GM21717 (cell line): Measurements from ENCODE around the gene MIGA1.
"Not testable (repeated sequence)": the region's sequence is repeated elsewhere in the genome, so short reads cannot be mapped to it uniquely, and the experiment has no call there.

Experiments used
- ATAC-seq: cut with Tn5 transposase; IDR thresholded peaks from one replicate; pipeline ENCODE4 v1.9.1; 2021; ENCODE audit warnings: mild to moderate bottlenecking, moderate library complexity; ENCODE audit not compliant: unreplicated experiment

The MIGA1 gene

DNA sequence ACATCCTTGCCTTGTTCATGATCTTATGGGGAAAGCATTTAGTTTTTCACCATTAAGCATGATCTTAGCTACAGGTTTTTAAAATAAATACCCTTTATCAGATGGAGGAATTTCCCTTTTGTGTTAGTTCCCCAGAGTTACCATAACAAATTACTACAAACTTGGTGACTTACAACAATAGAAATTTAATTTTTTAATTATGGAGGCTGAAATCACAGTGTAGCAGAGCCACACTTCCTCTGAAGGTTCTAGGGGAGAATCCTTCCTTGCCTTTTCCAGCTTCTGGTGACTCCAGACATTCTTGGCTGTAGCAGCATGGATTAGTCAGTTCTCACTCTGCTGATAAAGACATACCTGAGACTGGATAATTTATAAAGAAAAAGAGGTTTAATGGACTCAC, 18.5 kb downstream of the MIGA1 start:
- ATAC-seq: no peak

DNA sequence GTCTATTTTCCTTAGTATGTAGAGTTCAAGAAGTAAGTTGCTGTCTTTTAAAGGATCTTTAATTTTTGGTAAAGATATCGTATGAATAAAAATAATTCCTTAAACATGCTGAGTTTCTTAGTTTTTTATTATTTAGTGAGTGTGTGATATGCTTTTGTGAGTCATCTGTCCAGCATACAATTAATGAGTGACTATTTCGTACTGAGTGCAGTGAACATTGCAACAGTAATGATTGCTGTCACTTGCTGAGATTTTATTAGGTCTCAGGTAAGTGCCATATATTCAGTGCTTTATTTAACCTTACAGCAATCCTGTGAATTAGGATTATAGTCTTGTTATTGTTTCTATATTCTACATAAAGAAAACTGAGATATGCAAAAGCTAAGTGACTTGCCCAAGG, 22.6 kb downstream of the MIGA1 start:
- ATAC-seq: no peak

DNA sequence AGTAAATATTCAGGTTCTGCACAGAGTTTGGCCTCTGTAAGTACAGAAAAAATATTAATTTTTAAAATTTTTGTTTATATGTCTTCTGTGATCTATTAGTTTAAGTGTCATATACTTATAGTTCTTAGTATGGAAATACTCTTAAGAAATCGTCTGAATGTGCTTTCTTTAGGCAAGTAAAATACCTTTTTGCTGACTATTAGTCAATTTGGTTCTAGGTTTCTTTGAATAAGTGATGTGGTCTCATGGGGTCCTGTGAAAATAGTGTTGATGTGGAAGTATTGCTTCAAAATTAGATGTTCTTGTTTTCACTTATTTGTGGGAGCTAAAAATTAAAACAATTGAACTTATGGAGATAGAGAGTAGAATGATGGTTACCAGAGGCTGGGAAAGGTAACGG, 23.9 kb downstream of the MIGA1 start:
- ATAC-seq: no peak

DNA sequence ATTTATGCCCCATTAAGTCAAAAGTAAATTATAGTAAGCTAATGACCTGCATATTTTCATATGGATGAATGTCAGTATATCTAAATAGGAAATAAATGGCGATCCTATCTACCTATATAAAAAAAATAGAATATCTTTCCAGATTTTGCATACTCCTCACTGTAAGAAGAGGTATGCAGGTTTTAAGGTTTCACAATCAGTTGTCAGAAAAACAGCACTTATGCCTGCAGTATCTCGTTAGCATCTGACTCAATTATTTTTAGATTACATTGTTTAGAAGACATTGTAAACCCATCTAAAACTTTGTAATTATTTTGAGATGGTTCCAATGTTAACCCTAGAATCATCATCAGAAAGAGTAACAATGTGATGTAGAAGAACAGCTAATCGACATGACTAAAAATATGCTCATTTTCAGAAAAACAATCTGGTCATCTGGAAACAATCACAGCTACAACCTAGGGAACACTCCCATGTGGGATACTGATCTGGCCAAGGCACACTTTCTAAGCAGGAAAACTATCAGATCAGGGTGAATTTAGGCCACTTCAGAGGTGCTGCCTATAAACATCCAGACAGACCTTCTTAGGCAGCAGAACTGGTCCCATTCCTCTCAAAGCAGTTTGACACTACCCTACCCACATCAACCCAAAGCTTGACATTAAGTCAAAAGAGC, 30.5 kb downstream of the MIGA1 start:
- ATAC-seq: not testable (repeated sequence)

DNA sequence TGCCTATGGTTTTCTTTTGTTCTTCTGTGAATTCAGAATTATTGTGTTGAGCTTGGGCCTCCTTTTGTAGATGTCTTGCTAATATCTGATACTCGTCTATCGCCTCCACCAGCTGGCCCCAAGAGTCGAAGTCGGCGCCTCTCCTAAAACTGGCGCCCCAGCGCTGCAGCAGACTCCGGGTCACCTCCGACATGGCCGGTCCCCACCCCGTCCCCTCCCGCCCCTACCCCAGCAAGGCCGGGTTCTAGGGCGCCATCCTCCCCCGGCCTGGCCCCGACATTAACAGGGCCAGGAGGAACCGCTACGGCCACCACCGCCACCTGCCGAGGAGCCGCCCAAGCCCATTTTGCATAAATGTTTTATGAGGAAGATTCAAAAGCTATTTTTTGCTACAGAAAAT, 32.1 kb downstream of the MIGA1 start:
- ATAC-seq: not testable (repeated sequence)

DNA sequence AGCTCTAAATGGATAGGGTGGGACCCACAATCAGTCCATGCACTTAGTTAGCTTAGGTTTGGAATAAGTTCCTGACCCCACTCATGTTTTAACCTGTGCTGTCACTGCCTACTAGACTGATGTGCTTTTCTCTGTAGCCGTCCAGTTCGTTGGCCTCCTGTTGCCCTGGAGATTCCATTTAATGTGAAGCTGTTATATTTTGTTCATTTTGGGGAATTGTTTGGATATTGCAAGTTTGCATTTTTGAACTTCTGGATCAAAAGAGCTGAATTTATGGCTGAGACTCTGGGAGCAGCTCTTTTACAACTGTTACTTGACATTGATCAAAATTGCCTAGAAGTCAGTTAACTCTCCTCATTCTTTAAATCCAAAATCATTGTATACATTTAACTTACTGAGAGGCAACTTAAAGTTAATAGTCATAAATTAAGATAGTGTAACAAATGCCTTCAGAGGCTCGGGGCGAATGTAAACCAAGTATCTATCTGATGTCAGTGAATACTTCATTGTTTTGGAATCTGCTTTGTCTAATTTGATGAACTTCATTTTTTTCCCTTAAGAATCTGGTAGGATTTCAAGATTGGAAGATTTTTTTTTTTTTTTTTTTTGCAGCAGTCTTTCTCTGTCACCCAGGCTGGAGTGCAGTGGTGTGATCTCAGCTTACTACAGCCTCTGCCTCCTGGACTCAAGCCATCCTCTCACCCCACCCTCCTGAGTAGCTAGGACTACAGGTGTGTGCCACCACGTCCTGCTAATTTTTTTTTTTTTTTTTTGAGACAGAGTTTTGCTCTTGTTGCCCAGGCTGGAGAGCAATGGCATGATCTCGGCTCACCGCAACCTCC, 38.1 kb downstream of the MIGA1 start:
- ATAC-seq: no peak

DNA sequence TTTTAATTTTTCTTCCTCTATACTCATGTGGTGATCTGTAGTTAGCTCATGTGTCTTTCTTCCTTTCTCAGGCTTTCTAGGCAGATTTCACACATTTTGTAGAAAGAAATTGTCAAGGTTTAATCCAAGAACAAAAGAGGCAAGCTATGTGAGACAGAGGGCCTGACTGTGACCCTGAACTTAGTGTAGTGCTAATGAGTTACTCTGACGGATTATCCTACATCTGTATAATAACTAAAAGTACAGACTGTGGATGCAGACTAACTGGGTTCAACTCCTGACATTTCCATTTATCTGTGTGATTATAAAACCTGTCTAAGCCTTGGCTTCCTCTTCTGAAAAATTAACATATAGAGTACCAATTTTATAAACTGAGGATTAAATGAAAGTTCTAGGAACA, 40.7 kb downstream of the MIGA1 start:
- no peak for ATAC-seq

DNA sequence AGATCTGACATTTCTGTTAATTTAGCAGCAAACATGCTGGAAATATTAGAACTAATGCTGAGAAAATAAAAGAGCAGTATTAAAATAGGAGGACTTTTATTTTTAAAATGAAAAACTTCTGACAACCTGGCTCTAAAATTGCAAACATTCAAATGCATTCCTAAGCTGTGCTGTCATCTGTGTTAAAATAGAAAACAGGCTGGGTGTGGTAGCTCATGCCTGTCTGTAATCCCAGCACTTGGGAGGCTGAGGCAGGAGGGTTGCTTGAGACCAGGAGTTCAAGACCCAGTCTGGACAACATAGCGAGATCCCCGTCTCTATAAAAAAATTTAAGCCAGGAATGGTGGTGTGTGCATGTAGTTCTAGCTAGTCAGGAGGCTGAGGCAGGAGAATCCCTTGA, 44.6 kb downstream of the MIGA1 start:
- no peak for ATAC-seq

DNA sequence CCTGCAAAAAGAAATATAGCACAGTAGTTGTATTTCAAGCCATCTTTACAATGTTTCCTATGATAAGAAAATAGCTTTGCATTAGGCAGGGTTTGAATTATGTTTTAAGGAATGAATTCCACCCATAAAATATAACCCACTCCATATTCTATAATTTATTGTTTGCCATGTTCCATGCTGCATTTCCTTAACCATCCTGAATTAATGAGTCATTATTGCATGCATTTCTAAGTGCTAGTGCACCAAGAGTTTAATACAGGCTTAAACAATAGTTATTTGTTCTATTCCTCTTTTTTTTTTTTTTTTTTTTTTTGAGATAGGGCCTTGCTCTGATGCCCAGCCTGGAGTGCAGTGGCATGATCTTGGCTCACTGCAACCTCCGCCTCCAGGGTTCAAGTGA, 45.2 kb downstream of the MIGA1 start:
- ATAC-seq: no peak

DNA sequence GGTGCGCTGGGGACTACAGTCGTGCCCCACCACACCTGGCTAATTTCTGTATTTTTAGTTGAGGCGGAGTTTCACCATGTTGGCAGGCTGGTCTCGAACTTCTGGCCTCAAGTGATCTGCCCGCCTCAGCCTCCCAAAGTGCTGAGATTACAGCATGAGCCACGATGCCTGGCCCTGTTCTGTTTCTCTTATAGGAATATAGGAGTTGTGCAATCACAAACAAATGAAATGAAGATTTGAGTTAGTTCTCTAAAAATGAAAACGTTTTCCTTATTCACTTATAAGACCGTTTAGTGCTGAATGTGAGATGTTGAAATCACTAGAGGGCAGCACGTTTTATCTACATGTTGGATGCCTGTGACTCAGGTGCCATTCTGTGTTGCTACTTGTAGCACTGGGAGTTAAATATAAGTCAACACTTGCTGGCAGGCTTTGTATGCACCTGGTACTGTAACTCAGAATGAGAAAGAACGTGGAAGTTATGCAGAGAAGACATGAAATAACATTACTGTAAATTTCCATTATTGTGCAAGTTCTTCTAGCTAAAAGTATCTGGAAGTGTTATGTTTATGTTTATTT, 45.8 kb downstream of the MIGA1 start:
- ATAC-seq: peak; percentile 58

DNA sequence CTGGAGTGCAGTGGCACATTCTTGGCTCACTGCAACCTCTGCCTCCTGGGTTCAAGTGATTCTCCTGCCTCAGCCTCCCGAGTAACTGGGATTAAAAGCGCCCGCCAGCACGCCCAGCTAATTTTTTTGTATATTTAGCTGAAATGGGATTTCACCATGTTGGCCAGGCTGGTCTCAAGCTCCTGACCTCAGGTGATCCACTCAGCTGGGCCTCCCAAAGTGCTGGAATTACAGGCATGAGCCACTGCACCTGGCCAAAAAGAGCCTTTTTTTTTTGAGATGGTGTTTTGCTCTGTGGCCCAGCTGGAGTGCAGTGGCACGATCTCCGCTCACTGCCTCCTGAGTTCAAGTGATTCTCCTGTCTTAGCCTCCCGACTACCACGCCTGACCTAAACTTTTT, 47.4 kb downstream of the MIGA1 start:
- not testable (repeated sequence) for ATAC-seq

DNA sequence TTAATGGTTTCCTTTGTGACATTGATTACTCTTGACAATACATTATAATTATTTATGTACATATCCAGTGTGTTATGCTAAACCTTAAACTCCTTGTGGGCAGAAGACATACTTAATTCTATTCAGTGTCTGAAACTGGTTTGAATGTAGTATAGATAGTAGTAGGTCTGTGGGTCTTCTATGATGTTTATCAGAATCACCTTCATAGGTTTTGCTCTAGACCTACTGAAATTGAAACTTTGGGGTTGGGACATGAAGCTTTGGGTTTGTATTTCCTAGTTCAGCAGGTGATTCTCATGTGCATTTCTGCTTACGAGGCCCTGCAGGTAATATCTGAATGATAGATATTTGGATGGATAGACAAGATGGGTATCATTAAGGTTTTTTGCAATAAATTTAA, 48.6 kb downstream of the MIGA1 start:
- ATAC-seq: no peak

DNA sequence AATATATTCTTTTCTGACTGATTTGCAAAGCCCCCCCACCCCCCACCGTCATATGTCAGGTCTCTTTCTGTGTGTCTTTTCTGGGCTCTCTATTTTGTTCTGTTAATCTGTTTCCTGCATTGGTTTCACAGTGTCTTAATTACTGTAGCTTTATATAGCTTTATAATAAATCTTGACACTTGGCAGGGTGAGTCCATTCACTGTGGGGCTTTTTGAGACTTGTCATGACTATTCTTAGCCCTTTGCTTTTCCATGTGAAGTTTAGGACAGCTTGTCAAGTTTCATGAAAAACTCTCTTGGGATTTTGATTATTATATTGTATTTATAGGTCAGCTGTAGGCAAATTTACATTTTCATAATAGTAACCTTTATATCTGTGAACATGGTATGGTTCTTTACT, 50.4 kb downstream of the MIGA1 start:
- no peak for ATAC-seq

DNA sequence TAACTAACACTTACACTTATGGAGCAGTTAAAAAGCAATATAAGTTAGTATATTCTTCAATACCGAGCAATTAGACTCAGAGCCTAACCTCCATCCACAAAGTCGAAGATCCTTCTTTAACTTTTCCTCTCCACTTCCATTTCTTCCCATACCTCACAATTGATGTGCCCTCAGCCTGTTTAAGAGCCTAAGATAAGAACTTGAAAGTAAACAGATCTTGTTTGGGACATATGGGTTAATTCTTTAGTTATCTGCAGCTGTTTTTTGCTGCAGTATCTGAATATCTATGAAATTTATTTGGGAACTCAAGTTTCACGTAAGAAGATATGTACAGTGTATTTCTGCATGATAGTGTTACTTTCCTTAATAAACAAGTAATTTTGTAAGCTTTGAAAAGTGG, 51.5 kb downstream of the MIGA1 start:
- no peak for ATAC-seq

DNA sequence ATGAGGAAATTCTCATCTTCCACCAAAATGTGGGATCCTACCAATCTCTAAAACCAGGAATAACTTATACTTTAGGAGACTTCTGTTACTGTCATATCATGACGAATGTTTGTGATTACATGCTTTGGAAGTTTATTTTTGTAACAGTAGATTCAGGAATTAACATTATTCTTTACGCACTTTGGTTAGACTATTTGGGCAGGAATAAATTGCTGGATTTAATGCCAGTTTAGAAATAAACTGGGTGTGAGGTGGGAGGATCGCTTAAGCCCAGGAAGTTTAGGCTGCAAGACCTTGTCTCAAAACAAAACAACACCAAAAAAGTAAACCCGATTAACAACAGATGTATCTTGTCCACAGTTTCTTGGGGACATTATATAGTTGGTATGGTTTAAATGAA, 52.1 kb downstream of the MIGA1 start:
- ATAC-seq: no peak

DNA sequence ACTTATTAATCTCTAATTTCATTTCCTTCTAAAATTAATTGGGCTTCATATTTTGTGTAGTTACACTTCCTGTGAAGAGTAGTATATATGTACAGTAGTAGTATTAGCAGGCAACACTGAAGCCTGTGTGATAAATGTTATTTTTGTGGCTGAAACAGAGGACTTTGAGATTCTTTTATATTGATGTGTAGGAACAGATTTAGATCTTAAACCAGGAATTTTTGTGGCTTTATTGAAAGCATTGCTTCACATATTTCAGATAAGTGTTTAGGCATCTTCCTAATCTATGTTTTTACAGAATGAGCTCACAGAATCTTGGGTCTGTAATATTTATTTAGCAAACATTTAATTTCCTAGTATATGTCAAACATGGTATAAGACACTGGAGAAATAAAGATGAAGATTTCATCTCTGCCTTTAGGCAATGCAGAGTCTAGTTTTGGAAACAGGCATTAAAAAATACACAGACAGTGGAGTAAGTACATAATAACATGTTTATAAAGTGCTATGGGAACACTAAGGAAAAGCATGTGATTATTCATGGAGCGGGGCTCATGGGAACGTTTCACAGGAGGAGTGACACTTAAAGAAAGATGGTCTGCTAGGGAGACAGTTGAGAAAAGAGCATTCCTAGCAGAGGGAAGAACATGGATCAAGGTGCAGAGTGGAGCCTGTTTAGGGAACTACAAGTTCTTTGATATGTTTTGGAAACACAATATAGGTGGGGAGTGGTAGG, 52.7 kb downstream of the MIGA1 start:
- no peak for ATAC-seq

DNA sequence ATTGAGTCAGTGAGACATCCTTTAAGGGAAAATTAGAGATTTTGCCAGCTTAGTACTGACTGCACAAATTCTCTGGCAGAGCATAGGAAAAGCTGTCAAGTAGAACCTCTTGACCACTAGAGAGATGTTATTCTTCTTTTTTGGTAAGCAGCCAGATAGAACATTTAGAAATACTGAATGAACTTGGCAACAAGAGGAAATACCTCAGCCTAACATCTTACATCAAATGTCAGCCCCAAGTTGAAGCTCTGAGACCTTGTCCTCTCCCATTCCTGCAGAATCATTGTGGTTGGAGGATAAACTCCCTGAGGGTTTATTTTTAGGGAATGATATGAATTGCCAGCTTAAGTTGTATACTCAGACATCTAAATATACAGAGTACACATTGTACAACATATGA, 53.5 kb downstream of the MIGA1 start:
- ATAC-seq: no peak

DNA sequence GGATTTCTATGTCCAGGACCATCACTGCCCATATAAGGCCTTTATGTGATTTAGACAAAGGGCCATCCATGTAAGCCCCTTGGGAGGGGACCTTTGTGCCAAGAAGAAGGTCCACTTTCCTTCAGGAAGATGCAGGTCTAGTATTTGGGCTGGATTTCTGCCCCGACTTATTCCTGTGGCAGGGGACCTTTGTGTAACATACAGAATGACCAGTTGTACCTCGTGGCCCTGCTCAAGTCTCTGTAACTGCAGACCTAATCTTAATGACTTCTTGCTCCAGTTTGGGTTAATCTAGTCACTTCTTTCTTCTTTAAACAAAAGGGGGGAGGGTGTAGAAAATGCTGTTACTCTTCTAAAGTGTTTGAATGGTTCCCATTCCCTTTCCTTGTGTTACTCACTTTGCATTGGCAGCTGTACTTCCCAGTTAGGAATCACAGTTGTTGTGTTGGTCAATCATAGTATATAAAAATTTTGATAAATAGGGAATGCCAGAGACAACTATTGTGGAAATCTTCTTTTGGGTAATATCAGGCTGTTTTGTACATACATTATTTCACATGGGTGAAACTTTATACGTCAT, 54.2 kb downstream of the MIGA1 start:
- ATAC-seq: no peak

DNA sequence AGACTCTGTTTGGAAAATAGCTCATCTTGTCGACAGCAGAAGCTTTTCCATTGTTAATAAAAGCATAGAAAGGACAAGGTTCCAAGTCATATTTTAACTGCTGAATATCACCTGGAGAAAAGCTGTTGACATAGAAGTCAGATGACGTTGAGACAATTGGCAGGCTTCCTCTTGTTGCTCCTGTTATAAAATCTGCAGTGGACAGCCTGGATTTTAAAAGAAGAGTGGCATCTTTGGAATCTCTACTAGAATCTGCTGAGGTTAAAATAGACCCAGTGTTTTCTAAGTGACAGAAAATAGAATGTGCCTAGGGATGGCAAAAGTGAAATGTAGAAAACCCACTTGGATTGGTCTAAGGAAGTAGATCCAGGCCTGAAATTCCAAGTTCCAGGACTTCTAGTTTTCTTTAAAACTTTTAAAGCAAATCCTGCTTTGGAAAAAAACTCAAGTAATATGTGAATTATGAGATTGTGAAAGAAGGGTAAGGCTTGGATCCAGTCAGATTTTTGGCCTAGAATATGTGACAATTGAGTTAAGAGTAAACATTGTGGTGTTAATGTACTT, 55.4 kb downstream of the MIGA1 start:
- ATAC-seq: no peak

DNA sequence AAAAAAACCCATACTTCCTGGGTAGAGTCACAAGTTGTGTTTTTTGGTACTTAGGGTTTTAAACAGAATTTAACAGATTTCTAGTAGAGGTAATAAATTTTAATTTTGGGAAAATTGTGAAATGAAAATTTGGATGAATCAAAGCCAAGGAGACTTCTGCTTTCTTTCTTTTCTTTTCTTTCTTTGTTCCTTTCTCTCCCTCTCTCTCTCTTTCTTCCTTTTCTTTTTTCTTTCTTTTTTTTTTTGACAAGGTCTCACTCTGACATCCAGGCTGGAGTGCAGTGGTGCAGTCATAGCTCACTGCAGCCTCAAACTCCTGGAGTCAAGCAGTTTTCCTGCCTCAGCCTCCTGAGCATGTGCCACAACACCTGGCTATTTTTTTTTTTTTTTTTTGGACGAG, 62.1 kb downstream of the MIGA1 start:
- no peak for ATAC-seq

DNA sequence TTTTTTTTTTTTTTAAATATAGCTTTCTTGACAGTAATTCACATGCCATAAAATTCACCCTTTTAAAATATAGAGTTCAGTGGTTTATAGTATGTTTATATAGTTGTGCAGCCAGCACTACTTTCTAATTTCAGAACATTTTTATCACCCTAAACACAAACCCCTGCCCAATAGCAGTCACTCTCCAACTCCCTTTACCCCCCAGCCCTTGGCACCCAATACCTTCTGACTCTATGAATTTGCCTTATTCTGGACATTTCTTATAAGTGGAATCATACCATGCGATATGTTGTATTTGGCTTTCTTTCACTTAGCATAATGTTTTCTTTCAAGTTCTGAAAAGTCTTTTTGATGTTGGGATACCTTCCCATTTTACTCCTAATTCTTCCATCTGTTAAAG, 66.5 kb downstream of the MIGA1 start:
- no peak for ATAC-seq
